ENCODE measurements around the gene FRMD8. TPM values are rescaled to one million over a fixed set of nuclear protein-coding genes. Genes with fewer than 3 reads are reported as not detected.

FRMD8 gene
- total and polyA plus RNA-seq, 2 donors (not counting 3 experiments of a cell fraction or from before 2014, with no cell fraction given), result 36.4 to 53.9 TPM

DNA sequence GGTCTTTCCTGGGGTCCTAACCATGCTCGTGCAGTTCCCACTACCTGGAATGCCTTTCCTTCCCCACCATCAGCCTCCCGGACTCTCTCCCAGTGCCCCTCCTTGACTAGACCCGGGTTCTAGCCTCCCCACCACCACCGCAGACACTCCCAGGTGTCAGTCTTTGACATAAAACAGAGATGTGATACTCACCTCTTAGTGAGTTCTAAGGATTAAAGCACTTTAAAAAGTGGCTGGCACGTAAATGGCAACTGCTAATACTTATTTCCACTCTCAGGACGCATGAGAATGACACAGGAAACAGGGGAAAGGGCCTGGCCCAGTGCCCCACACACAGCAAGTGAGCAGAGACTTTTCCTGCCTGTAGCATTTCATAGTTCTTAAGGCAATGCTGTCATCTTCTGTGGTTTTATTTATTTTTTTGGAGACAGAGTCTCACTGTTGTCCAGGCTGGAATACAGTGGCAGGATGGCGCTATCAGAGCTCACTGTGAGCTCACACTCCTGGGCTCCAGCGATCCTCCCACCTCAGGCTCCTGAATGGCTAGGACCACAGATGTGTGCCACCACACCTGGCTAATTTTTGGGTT, 2.0 kb upstream of the FRMD8 start:
- no peaks in the 10 kb centered on the region for H4K20me1 ChIP-seq (replicated peaks; ENCODE audit: control insufficient read depth, extremely low read depth, insufficient read depth, low read length)
- H3K9me1 ChIP-seq (replicated peaks; ENCODE audit: control insufficient read depth, extremely low read depth, insufficient read depth, low read length), result no peaks in the 10 kb centered on the region
- H3K9ac ChIP-seq (replicated peaks; ENCODE audit: extremely low read depth, insufficient read depth, low read length), result peak overlapping the region; percentile 57
- ChIA-PET POLR2A (interaction anchor here (3.4 kb wide), 1 partner anchor 39 kb away, joined by 23 read pairs; the partner anchor contains the start of gene NEAT1), CTCF (no interaction called here)
- no peaks in the 10 kb centered on the region for H3K9me3 ChIP-seq (replicated peaks; ENCODE audit: control insufficient read depth, insufficient read depth, low read length)
- peak overlapping the region; percentile 62 for H3K27ac ChIP-seq (ENCODE audit: insufficient read depth, low read depth, low read length)
- intact Hi-C loops (cut with micrococcal nuclease) (loop anchor here (5.0 kb wide), 1 partner anchor 188 kb away; the partner anchor contains the start of genes FAM89B and ZNRD2), dilution Hi-C loops (cut with MboI; ENCODE audit: extremely low pct_ligation_motif_present, low sequenced_read_pairs) (no loop called here)
- H2AFZ ChIP-seq (ENCODE audit: low read depth, low read length), result peak overlapping the region; percentile 12
- BruUV-seq (replicated peaks), result no TSS peak
- DNase-seq (ENCODE audit: low read depth, low spot score) (peak; percentile 59), FAIRE-seq (peak; percentile 93)
- H3K79me2 ChIP-seq (ENCODE audit: control insufficient read depth, insufficient read depth, low read length), result peaks cover 29% of the 10 kb centered on the region
- no peak overlapping the region for H3K4me3 ChIP-seq (replicated peaks in 1 of 3; ENCODE audit: insufficient read depth in 1 of 3, low read depth in 1 of 3, low read length in 3 of 3)
- TF ChIP-seq POLR2AphosphoS5 (IDR thresholded peaks at IDR 0.05; ENCODE audit: insufficient read depth, low read depth, low read length), result peak; percentile 22
- TF ChIP-seq, protein P1, sequence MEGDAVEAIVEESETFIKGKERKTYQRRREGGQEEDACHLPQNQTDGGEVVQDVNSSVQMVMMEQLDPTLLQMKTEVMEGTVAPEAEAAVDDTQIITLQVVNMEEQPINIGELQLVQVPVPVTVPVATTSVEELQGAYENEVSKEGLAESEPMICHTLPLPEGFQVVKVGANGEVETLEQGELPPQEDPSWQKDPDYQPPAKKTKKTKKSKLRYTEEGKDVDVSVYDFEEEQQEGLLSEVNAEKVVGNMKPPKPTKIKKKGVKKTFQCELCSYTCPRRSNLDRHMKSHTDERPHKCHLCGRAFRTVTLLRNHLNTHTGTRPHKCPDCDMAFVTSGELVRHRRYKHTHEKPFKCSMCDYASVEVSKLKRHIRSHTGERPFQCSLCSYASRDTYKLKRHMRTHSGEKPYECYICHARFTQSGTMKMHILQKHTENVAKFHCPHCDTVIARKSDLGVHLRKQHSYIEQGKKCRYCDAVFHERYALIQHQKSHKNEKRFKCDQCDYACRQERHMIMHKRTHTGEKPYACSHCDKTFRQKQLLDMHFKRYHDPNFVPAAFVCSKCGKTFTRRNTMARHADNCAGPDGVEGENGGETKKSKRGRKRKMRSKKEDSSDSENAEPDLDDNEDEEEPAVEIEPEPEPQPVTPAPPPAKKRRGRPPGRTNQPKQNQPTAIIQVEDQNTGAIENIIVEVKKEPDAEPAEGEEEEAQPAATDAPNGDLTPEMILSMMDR (IDR thresholded peaks at IDR 0.05; ENCODE audit: extremely low read depth in 1 of 2, insufficient read depth in 1 of 2, low read depth in 1 of 2, low read length in 2 of 2), result no peak
- H3K36me3 ChIP-seq (ENCODE audit: control insufficient read depth in 2 of 2, extremely low read depth in 1 of 2, insufficient read depth in 2 of 2, low read length in 2 of 2), result no peaks in the 10 kb centered on the region
- peak overlapping the region; percentile 31 for H3K4me2 ChIP-seq (ENCODE audit: insufficient read depth, low read length)
- H3K4me1 ChIP-seq (ENCODE audit: control insufficient read depth, extremely low read depth, insufficient read depth, low read length), result peaks cover 61% of the 10 kb centered on the region
- H3K27me3 ChIP-seq (ENCODE audit: control insufficient read depth in 2 of 2, insufficient read depth in 2 of 2, low read length in 2 of 2), result no peaks in the 10 kb centered on the region

DNA sequence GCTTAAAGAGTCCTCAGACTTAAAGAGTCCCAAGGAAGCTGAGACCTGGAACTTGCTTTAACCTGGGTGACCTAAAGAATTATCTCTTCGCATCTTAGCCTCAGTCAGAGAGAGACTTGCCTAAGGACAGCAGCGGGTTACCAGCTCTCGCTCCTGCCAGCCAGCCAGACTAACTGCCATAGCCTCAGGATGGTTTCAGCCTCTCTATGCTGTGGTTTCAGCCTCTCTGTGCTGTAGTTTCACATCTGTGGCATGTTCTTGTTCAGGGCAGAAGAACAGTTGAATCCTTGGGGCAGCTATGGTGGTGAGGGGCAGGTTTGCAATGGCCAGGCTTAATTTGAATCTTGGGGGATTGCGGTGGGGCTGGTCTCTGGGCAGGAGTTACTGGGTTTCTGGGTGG, 2.3 kb downstream of the FRMD8 start:
- H3K27me3 ChIP-seq (ENCODE audit: control insufficient read depth in 2 of 2, insufficient read depth in 2 of 2, low read length in 2 of 2), result no peaks in the 10 kb centered on the region
- peaks cover 69% of the 10 kb centered on the region for H3K79me2 ChIP-seq (ENCODE audit: control insufficient read depth, insufficient read depth, low read length)
- ChIA-PET POLR2A (interaction anchor here (0.7 to 1.0 kb wide), 3 partner anchors 31 to 109 kb away, joined by 3 to 5 read pairs (median 3); partner anchors contain the start of gene NEAT1), CTCF (interaction anchor here (1.0 to 1.5 kb wide), 5 partner anchors 9 to 151 kb away, joined by 4 to 8 read pairs (median 5); no protein-coding TSS in a partner anchor)
- dilution Hi-C loops (cut with MboI; ENCODE audit: extremely low pct_ligation_motif_present, low sequenced_read_pairs) (no loop called here), intact Hi-C loops (cut with micrococcal nuclease) (no loop called here)
- no peak overlapping the region for H3K4me3 ChIP-seq (replicated peaks in 1 of 3; ENCODE audit: insufficient read depth in 1 of 3, low read depth in 1 of 3, low read length in 3 of 3)
- no peak overlapping the region for H3K4me2 ChIP-seq (ENCODE audit: insufficient read depth, low read length)
- no peaks in the 10 kb centered on the region for H4K20me1 ChIP-seq (replicated peaks; ENCODE audit: control insufficient read depth, extremely low read depth, insufficient read depth, low read length)
- no peak overlapping the region for H3K9ac ChIP-seq (replicated peaks; ENCODE audit: extremely low read depth, insufficient read depth, low read length)
- H3K4me1 ChIP-seq (ENCODE audit: control insufficient read depth, extremely low read depth, insufficient read depth, low read length), result peaks cover 61% of the 10 kb centered on the region
- H3K9me3 ChIP-seq (replicated peaks; ENCODE audit: control insufficient read depth, insufficient read depth, low read length), result no peaks in the 10 kb centered on the region
- H3K27ac ChIP-seq (ENCODE audit: insufficient read depth, low read depth, low read length), result peak overlapping the region; percentile 9
- BruUV-seq (replicated peaks), result no TSS peak
- peaks cover 3 to 11% of the 10 kb centered on the region in 2 experiments for H3K36me3 ChIP-seq (ENCODE audit: control insufficient read depth in 2 of 2, extremely low read depth in 1 of 2, insufficient read depth in 2 of 2, low read length in 2 of 2)
- DNase-seq (ENCODE audit: low read depth, low spot score), result no peak
- H2AFZ ChIP-seq (ENCODE audit: low read depth, low read length), result no peak overlapping the region
- no peak for TF ChIP-seq POLR2A (IDR thresholded peaks at IDR 0.05; ENCODE audit: low read depth, low read length)
- no peak for TF ChIP-seq GATA2 (IDR thresholded peaks at IDR 0.05; ENCODE audit: insufficient read depth, insufficient read length, low read depth, low read length)
- TF ChIP-seq EZH2 (IDR thresholded peaks at IDR 0.05; ENCODE audit: borderline replicate concordance, low read depth, low read length, severe bottlenecking), result no peak
- no peak for TF ChIP-seq POLR2AphosphoS5 (IDR thresholded peaks at IDR 0.05; ENCODE audit: insufficient read depth, low read depth, low read length)
- TF ChIP-seq MYC (IDR thresholded peaks at IDR 0.05; ENCODE audit: low read depth, low read length), result no peak
- TF ChIP-seq, protein P1 (IDR thresholded peaks at IDR 0.05; ENCODE audit: extremely low read depth in 1 of 2, insufficient read depth in 1 of 2, low read depth in 1 of 2, low read length in 2 of 2), result no peak
- no peak for TF ChIP-seq JUN (IDR thresholded peaks at IDR 0.05; ENCODE audit: borderline replicate concordance, insufficient read depth, insufficient read length, low read depth)
- TF ChIP-seq FOS (IDR thresholded peaks at IDR 0.05; ENCODE audit: borderline replicate concordance, insufficient read depth, low read length), result no peak
- TF ChIP-seq, protein P2, sequence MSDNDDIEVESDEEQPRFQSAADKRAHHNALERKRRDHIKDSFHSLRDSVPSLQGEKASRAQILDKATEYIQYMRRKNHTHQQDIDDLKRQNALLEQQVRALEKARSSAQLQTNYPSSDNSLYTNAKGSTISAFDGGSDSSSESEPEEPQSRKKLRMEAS (IDR thresholded peaks at IDR 0.05; ENCODE audit: insufficient read depth, insufficient read length), result no peak
- FAIRE-seq, result no peak
- H3K9me1 ChIP-seq (replicated peaks; ENCODE audit: control insufficient read depth, extremely low read depth, insufficient read depth, low read length), result no peaks in the 10 kb centered on the region
